ENCODE data around the gene MAB21L2.
A peak's percentile ranks its signal among the peaks of the same experiment; 100 is the strongest.

MAB21L2 gene

GRCh38 chr4:150578745-150579501, 3.0 kb upstream of the MAB21L2 start:
- TF ChIP-seq CTCF (IDR thresholded peaks at IDR 0.05; ENCODE audit: low read depth, low read length), result no peak

GRCh38 chr4:150579551-150580234, 2.3 kb upstream of the MAB21L2 start:
- TF ChIP-seq CTCF (IDR thresholded peaks at IDR 0.05; ENCODE audit: low read depth, low read length), result no peak
- DNase-seq (ENCODE audit: extremely low read depth, low read depth), result no peak

More at GRCh38 chr4:150578745-150579501, 3.0 kb upstream of the MAB21L2 start:
- DNase-seq (ENCODE audit: extremely low read depth, low read depth), result no peak

GRCh38 chr4:150580306-150580705, 1.6 kb upstream of the MAB21L2 start:
- DNase-seq (ENCODE audit: extremely low read depth, low read depth), result no peak
- TF ChIP-seq CTCF (IDR thresholded peaks at IDR 0.05; ENCODE audit: low read depth, low read length), result no peak

- TF ChIP-seq CTCF (IDR thresholded peaks at IDR 0.05; ENCODE audit: low read depth, low read length), result no peak
- DNase-seq (ENCODE audit: extremely low read depth, low read depth), result no peak
These were observed 820 bp upstream of the MAB21L2 start for GRCh38 chr4:150581056-150581605.

GRCh38 chr4:150581641-150582051, 305 bp upstream of the MAB21L2 start:
- DNase-seq (ENCODE audit: extremely low read depth, low read depth), result peak; percentile 98
- TF ChIP-seq CTCF (IDR thresholded peaks at IDR 0.05; ENCODE audit: low read depth, low read length), result no peak

GRCh38 chr4:150582873-150583286, 929 bp downstream of the MAB21L2 start:
- no peak for DNase-seq (ENCODE audit: extremely low read depth, low read depth)

More at GRCh38 chr4:150582873-150583286, 929 bp downstream of the MAB21L2 start:
- TF ChIP-seq CTCF (IDR thresholded peaks at IDR 0.05; ENCODE audit: low read depth, low read length), result no peak

Data from AG09319 (cell line).